Stimulated activated CD4-positive, alpha-beta T cell treated with anti-CD3 and anti-CD28 coated beads, Interleukin-1b, Interleukin-23, amount 100 ng/mL, for 24 hours (primary cell): ENCODE measurements around the gene PLPPR5.
"Not testable (repeated sequence)": the region's sequence is repeated elsewhere in the genome, so short reads cannot be mapped to it uniquely, and the experiment has no call there.

Experiments used
- DNase-seq, 4 experiments: peaks; one replicate each; pipeline ENCODE4 v3.0.0-alpha.2; 2020; ENCODE audit warnings: low read depth in 4 of 4, low spot score in 1 of 4

Gene PLPPR5, protein sequence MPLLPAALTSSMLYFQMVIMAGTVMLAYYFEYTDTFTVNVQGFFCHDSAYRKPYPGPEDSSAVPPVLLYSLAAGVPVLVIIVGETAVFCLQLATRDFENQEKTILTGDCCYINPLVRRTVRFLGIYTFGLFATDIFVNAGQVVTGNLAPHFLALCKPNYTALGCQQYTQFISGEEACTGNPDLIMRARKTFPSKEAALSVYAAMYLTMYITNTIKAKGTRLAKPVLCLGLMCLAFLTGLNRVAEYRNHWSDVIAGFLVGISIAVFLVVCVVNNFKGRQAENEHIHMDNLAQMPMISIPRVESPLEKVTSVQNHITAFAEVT

DNA sequence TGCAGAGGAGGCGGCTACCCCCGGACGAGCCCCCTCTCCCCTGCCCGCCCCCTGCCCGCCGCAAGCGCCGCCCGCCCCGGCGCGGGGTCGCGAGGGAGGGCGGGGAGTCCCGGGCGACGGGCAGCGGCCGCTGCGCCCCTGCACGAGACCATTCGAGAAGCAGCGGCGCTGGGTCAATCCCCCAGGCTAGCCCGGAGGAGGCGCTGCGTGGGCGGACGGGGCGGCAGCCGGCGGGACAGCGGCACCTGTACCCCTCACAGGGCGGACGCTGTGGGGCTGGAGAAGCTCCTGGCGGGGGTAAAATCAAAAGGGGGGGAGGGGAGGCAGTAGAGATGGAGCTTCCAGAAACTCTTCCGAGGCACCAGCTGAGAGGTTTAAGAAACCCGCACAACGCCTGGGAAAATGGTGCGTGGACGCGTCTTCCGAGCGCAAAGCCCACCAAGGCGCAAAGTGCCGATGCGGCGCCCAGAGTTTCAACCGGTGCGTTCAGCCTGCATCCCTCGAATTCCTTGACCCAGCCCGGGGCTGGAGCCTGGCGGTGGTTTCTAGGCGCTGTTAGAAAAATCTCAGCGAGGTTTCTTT, at the start of gene PLPPR5:
TSS of gene PLPPR5 (minus strand) at position 1 of the 582 bp plus-strand sequence. CDS start 190 bp downstream, outside the sequence.
- no peak for DNase-seq

DNA sequence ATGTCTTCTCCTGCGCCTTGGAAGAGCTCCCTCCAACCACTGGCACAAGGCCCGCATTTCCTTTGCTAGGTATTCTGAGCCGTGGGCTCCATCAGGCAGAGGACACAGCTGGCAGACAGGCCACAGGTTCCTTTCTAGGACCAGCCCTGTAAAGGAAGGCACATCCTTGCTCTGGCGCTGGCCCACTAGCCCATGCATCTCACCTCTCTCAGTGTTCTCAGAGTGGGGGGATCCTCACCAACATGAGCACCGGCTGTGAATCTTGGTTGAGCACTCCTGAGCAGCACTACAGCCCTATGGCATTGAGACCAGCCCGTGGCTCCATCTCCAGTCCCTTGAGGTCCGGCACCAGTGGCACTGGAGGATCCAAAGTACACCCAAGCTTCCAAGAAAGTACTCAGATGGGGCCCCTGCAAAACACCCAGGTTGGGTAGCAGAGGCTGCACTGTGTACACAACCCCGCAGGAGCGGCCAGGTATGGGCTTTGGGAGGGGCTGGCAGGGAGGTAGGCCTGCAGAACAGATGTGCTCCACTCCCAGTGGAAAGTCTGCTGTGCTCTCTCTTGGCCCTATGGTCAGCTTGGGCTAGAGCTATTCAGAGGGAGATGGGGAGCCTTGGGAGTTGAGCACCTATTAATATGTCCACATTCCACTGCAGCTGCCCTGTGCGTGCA, 47.1 kb upstream of the PLPPR5 start:
- no peak for DNase-seq

DNA sequence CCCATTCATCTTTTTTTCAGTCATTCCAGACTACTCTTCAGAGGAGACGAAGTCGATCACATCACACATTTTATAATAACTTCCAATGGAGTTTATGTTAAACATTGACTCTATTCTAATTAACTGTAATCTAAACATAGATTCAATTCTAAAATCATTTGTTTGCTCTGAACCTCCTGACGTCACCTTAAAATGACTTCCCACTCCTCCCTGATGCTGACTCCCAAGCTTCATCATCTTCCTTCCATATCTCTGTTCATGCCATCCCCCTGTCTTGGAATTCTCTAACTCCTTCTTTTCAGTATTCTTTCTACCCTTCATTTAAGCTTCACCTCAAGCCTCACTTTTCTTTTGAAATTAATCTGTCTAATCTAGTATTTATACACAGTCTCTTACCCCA, 45.1 kb upstream of the PLPPR5 start:
- no peak for DNase-seq

DNA sequence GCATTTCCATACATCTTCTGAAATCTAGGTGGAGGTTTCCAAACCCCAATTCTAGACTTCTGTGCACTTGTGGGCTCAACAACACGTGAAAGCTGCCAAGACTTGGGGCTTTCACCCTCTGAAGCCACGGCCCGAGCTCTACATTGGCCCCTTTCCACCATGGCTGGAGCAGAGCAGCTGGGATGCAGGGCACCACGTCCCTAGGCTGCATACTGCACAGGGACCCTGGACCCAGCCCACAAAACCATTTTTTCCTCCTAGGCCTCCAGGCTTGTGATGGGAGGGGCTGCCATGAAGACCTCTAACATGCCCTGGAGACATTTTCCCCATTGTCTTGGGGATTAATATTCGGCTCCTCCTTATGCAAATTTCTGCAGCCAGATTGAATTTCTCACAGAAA, 32.1 kb upstream of the PLPPR5 start:
- DNase-seq, result not testable (repeated sequence)

DNA sequence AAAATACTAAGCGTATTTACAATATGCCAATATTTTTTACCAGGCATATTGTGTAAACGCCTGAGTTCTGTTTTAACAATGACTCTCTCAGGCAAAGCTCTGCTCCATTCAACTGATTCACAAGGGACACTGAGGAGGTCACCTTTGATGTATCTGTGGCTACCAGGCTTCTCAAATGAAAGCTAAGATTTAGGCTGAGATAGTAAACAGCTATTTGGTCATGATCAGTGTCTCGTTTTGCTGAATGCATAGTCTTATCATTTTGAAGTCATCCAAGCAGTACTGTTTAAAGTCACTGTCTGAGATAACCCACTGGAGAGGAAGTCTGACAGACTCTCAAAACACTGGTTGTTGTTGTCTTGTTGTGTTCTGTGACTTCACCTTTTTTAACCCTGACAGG, 13.7 kb upstream of the PLPPR5 start:
- no peak for DNase-seq

DNA sequence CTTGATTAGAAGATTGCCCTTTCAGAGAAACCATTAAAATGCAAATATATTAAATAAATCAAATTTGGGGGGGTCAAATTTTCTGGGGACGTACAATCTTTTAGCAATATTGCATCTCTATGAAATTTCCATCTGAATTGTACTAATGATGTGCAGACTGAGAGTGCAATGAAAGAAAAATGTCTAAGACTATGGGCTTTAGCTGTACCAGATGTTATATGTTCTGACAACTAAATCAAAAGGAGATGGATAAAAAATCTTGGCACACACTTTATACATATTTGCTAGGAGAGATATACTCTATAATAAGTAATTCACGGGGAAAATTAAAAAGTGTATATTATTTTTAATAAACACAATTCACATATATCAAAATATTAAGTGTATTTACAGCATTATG, 13.0 kb upstream of the PLPPR5 start:
- no peak for DNase-seq

DNA sequence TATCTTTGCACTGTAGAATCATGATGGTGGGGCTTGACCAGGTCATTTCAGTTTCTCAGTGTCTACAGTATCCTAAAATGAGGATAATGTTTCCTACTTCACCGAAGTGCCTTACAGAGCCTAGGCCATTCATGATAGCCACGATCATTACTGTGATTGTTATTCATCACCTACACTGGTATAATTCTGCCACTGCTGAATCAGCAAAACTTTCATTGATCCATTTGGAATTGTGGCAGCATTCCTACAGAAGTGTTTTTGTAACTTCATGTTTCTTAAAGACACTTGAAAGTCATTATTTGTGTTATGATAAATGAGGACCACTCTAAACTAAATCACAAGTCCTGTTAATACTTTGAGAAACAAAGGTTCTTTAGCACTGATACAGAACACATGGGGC, 6.0 kb upstream of the PLPPR5 start:
- DNase-seq, result no peak

DNA sequence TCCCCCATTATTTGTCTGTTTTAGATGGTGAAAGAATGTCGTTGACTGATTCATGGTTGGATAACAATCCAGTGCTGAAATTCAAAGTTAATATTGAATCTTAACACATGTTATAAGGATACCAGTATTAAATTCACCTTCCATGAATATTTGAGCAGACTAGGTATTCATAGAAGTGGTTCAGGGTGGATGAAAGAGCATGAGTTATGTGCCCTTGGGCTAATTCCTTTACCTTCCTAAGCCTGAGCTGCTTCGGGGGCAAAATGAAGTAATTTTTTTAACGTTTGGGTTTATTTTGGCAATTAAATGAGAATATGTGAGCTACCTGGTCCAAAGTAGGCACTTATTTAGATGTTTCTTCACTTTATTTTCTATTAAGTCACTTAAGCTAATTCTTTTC, 2.7 kb upstream of the PLPPR5 start:
- no peak for DNase-seq

DNA sequence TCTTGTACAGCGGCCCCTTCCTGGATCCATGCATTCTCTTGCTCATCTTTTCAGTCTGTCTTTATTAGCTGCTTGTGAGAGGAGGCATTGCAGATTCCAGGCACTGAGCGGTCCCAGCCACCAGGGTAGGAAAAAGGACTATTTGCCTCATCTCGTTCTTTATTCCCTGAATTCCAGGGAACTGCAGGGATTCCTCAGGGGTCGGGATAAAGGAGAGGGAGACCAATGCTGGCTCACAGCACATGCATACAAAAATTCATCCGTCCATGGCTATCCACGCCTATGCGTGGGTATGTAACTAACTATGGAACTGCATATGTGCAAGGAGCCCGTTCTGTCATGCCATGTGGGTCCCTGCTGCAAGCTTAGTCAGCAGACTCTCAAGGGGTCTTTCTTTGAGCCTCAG, 879 bp upstream of the PLPPR5 start:
- no peak for DNase-seq

DNA sequence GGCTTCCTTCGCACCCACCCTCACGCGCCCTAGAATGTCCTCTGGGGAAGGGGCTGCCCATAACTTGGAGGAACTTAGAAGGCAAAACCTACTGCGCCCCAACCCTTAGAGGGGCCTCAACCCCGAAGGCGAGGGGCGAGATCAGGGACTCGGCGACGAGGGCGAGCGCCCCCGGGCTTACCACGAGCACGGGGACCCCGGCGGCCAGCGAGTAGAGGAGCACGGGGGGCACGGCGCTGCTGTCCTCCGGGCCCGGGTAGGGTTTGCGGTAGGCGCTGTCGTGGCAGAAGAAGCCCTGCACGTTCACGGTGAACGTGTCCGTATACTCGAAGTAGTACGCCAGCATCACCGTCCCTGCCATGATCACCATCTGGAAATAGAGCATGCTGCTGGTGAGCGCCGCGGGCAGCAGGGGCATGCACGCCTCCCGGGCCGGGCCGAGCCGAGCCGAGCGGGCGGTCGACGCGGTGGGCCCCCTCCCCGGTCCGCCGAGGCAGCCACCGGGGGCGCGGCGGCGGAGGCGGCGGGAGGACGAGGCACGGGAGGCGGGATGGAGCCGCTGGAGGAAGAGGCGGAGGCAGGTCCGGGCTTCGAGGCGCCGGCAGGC, 304 bp downstream of the PLPPR5 start:
- no peak for DNase-seq

DNA sequence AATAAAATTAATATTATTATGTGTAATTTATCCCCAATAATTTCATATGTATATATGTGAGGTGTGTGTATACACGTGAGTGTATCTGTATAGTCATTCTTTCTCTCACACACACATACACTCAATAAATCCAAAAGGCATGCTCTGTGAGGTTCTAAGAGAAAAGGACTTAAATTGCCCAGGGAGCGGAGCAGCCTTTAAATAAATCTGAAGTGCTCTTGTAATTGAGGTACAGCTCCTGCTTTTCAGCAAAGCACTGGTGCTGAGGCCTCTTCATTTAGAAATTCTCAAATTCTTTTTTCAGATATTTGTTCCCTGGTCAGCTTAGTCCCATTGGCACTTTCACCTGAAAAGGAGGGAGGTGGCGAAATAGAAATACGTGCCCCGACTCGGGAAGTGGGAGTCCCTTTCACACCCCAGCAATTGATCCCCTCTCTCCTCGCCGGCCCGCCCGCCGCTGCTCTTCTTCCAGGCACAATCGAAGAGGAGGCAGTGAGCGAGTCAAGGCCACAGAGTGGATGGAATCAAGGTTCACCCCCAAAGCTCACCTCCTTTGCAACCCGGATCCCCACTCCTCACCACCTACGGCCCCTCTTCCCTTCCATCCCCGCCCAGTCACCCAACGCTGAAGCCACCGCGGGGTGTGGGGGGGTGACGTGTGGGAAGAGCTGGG, 944 bp downstream of the PLPPR5 start:
- DNase-seq, result no peak

DNA sequence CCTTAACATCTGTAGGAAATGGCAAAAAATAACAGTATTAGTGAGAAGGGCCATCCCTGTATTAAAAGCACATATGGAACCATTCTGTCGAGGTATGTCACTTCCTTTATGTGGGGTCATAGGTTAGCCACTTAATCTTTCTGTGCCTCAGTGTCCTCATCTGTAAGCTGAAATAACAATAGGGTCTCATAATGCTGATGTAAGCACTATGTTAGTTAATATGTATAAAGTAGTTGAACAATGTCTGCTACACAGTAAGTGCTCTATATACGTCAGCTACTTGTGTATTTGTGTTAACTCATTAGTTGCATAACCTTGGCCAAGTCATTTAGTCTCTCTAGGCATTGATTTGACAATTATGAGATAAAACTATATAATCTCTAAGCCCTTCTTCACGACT, 11.8 kb downstream of the PLPPR5 start:
- DNase-seq, result no peak

DNA sequence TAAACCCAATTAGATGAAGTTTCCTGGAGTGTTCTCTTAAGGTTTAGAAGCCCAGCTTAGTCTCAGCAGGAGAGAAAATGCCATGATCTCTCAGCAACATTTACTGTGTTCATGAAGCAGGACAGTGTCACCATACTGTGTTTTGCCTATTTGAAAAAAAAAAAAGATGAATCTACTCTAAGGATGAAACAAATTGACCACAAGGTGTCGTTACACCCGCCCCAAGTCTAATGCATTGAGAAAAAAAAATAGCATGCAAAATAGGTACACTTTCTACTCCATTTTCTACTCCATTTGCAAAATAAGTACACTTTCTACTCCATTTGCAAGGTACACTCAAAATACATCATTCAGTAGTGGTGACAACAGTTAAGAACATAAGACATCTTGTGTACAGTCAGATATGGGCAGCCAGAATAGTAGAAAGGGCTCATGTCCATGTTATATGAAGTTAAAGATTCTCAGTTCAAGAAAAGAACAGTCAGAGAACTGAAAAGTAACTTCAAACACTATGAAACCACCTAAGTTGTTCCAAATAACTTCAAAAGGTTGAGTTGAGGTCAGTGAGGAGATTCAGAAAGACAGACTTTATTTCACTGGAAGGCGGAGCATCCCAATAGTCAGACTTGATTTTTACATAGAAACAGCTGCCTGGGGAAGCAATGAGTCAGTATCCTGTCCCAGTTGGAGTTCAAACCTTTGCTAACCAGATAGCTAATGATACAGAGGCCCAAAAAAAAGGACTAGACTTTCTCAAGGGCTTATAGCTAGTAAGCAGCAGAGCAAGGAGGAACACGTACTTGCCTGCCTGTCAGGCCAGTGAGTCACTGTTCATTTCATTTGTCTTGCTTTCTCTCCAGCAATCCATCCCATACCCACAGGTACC, 13.3 kb downstream of the PLPPR5 start:
- no peak for DNase-seq

DNA sequence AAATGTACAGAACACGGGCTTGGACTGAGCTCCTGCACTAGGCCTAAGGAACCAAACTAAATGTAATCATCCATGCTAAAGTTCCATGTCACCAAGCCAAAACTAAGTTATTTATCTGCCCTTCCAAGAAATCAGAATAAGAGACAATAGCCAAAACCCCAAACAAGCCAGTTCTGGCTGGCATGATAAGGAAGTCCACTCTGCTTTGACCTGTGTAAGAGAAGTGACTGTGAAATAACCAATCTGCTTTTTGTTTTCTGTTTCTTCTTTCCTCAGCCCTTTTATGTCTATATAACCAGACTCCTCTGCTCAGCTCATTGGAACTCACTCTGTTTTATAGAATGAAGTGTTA, 15.1 kb downstream of the PLPPR5 start:
- DNase-seq, result no peak

DNA sequence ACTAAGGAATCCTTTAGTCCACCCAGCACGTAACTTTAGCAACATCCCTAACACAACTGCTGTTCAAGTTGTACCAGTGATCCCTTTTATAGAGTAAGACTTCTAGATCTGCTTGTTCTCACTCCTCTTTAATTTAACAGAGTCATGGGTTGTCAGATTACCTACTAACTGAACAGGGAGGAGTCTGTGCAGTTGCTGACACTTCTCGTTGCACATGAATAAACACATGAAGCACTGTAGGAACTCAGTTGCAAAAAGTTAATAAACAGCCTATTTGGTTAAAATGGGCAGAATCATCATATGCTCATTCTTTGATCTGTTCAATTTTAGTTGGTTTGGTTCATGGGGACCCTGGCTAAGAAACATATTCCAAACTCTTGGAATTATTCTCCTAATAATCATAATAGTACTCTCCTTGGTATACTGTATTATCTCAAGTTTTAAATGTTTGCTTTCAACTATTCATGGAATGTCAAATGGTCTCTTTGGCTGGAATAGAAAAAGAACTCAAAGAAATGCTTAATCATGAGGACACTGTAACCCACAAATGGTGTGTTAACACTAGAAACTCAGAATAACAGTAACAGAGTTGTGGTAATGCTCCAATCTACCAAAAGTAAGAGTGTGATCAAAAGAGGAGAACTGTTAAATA, 15.6 kb downstream of the PLPPR5 start:
- no peak for DNase-seq

DNA sequence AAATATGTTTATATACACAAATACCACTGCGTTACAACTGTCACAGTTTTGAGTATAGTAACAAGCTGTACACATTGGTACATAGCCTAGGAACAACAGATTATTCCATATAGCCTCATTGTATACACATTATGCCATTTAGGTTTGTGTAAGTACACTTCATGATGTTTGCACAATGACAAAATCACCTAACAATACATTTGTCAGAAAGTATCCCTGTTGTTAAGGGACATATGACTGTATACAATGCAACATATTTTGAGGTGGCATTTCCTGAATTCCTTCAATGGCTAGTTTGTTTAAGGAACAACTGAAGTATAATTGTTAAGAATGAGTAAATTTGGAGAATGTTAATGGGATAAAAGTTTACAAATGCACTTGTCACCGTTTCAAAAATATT, 19.0 kb downstream of the PLPPR5 start:
- DNase-seq, result no peak

DNA sequence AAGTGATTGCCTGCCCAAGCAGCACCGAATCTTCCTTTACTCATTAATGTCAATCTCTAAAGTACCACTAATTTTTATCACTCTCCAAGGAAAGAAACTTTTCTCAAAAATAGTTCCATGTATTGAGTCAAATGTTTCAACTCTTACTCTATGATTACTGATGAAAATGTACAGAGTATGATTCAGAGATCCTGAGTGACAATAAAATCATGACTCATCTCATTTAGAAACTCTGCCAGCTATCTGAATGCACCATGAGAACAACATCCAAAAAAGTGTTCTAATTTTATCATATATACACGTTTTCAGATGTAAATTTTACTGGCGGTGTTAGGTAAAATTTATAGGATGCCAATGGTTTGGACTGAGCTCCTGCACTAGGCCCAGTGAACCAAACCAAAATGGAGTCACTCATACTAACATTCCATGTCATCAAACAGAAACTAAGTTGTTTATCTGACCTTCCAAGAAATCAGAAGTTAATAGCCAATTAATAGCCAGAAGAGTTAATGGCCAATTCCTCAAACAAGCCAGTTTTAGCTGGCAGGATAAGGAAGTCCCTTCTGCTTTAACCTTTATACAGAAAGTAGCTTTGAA, 22.6 kb downstream of the PLPPR5 start:
- no peak for DNase-seq

DNA sequence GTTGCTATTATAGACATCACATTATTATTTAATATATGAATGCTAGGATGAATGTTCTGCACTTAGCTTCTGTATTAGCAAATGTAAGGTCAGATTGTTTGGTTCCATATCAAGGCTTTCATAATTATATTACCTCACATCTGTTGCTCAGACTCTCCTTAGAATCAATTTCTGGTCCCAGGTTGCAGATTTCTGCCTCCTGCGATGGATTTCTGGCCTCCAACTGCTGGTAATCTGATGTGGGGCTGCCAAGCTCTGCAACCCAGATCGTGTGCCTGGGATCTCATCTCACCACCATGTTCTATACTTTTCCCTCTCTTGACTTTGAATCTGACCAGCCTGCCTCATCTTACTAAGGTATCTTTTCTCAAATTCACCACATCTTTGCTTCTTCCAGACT, 25.2 kb downstream of the PLPPR5 start:
- no peak for DNase-seq

DNA sequence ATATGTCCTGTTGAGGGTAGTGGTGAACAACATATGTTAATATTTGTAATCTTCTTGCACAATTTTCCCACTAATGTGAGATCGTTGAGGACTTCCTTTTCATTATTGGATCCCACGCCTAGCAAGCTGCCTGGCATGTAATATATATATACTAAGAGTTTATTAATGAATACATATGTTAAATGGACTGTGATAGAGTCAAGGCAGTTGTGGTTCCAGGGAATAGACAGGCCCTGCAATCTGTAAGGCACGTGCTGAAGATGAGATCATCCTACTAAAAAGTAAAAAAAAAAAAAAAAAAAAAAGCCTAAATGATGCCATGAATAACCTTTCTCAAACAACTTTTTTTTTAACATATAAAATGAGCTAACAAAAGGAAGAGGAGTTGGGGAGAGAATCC, 28.9 kb downstream of the PLPPR5 start:
- DNase-seq, result no peak

DNA sequence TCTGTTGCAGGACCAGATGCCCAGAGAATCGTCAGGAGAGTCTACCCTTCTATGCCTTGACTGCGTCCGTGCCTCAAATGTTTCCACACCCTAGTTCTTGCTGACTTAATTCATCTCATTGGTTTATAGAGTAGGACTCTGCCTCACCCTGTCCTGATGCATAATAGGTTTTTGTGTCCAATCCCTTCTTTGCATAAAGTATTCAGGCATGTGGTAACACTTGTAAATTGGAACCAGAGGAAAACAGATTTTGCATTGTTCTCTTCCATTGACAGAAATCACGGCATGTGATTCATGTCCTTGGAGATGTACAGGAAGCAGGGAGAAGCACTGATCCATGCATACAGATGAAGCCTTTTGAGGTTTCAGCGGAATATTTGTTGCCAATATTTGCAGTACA, 29.5 kb downstream of the PLPPR5 start:
- DNase-seq, result no peak
